Skin of body (tissue), 2 donors: ENCODE data around the gene SGMS1. TPM values are rescaled to one million over a fixed set of nuclear protein-coding genes. Genes with fewer than 3 reads are reported as not detected.
"Not testable (repeated sequence)": the region's sequence is repeated elsewhere in the genome, so short reads cannot be mapped to it uniquely, and the experiment has no call there.

ENCODE experiments used
- DNase-seq: peaks from one replicate; lab custom pipeline; 2025; lab: John Stamatoyannopoulos, UW
- total RNA-seq: library from RNA; depleted of rRNA; stranded (reverse); fragments of >200 nt; gene quantifications from one replicate; pipeline ENCODE4 v1.2.3, GENCODE V29; 2014

SGMS1 gene
- total RNA-seq, 1 donor from 2014 or later, result 102 TPM

DNA sequence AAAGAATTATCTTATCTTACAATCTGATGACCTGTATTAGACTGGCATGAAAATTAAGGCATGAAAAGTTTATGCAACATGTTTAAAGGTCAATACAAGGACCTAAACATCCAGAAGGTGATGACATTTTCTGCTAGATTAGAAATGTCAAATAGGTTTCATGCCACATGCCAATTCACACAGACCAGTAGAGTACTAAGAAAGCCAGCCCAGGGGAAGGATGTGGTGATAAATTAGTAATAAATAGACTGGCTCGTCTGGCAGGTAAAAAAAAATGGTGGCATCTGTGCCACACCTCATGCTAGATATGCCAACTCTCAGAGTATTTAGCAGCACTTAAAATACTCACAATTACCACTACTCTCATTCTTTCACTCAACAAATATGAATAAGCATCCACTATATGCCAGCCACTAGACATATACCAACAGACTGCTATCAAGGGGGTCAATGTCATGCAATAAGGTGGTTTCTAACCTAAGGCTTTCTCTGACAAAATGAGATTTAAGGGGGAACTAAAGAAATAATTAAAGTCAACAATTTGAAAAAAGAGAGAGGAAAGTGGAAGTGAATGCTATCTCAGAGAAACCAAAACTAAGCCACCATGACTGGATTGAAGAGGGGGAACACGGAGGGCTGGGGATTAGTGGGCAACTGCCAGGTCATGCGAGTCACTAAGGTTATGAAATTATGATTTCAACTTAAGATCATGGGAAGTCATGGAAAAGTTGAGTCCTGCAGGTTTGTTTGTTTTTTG is 83.5 kb downstream of the SGMS1 start:
- DNase-seq, result no peak

DNA sequence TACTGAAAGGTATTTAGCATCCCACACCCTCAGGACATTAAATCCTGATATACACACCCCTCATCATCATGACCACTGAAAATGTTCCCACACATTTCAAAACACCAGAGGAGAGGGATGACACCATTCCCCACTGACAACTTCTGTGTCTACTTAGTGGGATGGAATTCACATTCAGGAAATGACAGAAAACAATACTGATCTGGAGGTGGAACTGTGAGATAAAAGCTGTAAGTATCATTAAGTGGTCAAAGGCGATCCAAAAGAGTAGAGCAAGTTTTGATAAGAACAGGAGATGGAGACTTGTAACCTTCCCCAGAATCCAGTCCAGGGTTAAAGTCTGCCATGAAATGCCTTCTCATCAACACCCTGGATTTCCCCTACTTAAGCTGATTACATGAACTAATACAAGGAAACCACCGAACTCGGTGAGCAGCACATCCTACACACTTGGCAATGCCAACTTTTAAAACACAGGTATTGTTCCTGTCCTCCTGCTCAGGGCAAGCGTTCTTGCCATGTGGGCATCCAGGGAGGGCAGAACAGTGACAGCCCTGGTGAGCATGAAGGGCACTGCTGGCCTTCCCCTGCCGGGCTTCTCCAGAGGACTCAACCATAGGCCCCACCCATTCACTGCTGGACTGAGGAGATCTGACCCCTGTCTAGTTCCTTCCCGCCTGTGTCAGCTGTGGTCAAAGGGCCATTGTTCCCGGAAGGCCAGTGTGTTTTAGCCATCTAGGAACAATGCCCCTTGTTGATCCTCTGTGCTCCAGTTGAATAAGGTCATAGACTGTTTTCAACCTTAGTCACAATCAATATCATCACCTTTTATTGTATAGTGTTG is 85.0 kb downstream of the SGMS1 start:
- DNase-seq, result no peak

- no peak for DNase-seq
Measured at GRCh38 chr10:50536617-50537240, 87.0 kb downstream of the SGMS1 start.

DNA sequence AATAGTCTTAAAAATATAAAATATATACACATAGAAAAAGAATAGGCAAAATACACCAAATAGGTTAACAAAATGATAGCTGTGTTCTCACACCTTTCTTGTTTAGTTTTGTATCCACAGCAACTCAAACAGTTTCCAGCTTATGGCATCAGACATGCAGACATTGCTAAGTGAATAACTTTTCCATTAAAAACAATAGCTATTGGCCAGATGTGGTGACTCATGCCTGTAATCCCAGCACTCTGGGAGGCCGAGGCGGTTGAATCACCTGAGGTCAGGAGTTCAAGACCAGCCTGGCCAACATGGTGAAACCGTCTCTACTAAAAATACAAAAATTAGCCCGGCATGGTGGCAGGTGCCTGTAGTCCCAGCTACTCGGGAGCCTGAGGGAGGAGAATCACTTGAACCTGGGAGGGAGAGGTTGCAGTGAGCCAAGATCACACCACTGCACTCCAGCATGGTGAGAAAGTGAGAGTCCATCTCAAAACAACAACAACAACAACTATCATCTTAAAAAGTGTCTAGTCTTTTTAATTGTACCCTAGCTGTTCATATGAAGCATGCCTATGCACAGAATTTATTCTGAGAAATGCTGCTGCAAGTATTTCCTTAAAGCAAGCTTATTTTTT is 88.9 kb downstream of the SGMS1 start:
- DNase-seq, result not testable (repeated sequence)

GRCh38 chr10:50533296-50533695 is 90.5 kb downstream of the SGMS1 start:
- DNase-seq, result no peak

DNA sequence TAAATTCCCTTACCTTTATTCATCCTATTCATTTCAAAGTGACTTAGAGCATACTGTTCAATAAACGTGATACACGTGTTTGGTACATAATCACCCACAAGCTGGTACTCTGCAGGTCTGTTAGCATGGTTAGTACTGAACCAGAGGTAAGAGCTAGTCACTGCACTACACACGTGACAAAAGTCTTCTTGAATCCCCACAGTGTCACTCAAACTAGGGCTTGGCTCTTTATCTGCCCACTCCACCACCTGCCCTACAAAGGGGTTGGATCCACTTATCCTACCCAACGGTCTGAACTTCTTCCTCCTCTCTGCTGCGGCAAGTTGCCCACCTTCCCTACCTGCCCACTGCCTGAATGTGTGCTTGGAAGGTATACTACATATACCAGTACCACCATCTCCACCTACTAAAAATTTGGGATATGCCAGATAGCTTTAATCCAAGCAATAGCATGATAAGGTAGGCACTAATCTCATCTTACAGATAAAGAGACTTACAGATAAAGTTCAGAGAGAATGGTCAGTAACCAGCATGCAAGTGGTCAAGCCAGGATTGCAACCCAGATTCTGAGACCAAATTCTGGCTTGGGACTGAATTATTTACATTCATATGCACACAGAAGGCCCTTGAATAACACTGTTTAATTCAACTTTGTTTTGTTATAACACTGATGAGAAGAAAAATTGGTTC is 92.2 kb downstream of the SGMS1 start:
- no peak for DNase-seq

DNA sequence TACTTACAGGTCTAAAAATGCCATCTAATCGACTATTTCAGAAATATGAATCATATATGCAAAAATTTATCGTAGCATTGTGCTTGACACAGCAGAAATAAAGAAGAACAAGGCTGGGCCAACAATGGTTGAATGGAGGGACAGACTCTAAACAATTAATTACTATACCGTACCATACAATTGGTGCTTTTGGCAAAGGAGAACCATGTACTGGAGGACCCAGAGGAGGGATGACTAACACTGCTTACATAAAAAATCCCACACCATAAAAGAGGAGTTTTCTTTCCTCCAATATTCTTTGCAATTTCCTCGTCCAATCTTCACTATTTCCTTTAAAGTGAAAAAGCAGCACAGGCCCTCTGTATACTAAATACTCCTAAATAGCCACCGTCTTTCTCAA is 94.1 kb downstream of the SGMS1 start:
- no peak for DNase-seq

DNA sequence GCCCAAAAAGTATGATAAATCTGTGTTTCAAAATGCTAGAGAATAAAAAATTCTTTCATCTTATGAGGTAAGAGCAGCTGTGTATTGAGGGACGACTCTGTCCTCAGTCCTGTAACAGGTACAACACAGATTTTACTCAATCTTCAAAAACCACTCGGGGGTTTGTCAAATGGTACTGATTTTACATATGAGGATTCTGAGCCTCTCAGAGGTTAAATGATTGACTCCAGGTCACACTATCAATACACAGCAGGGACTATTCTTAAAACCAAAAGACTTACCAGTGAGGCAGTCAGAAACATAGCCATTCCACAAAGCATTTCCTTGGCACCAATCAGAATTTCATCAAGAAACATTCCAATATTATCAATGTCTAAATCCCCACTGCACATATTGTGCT is 95.5 kb downstream of the SGMS1 start:
- DNase-seq, result no peak

GRCh38 chr10:50527442-50528043 is 96.2 kb downstream of the SGMS1 start:
- no peak for DNase-seq

DNA sequence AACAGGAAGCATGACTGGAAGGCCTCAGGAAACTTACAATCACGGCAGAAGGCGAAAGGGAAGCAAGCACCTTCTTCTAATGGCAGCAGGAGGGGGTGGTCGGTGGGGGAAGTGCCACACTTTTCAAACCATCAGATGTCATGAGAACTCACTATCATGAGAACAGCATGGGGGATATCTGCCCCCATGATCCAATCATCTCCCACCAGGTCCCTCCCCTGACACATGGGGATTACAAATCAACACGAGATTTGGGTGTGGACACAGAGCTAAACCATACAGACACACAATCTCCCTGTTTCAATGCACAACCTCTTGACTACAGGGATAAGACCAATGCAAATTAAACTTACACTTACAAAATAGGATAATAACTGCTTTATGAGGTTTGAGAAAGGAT is 97.6 kb downstream of the SGMS1 start:
- no peak for DNase-seq

- DNase-seq, result no peak
Measured at GRCh38 chr10:50523357-50523756, 100.4 kb downstream of the SGMS1 start.

DNA sequence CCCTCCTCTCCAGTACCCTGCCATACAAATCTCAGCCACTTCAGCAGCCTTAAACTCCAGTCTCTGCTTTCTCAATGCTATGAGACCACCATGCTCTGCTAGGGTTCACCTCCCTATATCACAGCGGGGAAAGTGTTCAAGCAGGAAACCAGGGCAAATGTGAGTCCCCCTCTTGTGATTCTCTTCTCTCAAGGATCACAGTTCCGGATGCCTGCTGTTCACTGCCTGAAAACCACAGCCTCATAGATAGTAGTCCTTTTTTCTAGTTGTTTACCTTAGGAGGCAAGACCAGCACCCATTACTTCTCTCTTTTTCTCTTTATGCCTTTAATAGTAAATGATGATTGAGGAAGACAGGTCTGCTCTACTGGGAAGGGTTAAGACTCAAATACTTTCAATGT is 100.8 kb downstream of the SGMS1 start:
- no peak for DNase-seq

DNA sequence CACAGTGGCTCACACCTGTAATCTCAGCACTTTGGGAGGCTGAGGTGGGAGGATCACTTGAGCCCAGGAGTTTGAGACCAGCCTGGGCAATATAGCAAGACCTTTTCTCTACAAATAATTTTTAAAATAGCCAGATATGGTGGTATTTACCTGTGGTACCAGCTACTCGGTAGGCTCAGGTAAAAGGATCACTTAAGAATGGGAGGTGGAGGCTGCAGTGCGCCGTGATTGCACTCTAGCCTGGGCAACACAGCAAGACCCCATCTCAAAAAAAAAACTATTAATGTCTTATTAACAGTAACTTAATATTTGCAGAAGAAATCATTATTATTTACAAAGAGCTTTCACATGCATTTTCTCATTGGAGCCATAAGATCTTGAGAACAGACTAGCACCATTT is 103.6 kb downstream of the SGMS1 start:
- DNase-seq, result no peak

DNA sequence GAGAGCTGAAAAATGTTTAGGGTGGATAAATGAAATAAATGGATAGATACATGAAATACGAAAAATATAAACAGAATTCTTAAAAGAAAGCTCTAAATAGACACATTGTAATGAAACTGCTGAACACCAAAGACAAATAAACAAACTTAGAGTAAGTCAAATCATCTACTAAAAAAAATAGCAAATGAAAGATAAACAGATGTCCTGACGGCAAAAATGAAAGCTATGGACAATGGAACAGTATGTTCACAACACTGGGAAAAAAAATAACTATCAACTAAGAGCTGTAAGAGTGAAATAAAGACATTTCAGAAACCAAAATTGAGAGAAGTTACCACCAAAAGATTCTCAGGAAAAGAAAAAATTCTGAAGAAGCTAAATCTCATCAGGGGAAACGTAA is 106.1 kb downstream of the SGMS1 start:
- no peak for DNase-seq

DNA sequence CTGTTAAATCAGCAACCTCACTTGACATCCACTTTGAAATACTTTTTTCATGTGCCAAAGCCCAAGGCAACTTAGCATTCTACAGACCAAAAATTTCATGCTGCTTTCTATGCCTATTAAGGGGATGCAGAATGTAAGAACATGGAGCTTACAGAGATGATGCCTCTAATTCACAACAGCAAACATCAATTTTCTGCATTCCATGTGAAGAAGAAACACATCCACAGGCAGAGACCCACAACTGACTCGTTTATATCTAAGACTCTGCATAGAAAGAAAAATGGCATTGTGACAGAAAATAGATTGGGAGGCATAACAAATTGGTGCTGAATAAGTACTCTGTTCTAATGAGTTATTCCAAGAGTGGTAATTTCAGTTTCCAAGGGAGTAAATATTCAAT is 107.6 kb downstream of the SGMS1 start:
- DNase-seq, result peak; percentile 30

DNA sequence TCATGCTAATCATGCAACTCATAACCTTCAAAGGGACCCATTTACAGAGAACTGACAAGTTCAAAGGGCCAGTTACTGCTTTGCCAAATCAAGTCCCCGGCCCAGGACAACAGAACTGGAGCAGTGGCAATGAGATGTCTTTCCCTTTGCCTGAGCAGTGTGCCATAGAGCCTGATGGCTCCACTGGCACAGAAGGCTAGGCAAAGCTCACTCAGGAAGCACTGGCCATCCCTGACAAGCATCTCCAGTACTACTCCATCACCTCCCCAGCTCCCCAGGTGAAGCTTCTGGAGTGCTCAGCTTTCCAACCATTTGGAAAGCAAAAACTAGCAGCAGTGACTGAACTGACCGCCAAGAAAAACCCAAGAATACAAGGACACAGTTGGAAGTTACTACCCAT is 108.3 kb downstream of the SGMS1 start:
- DNase-seq, result no peak

DNA sequence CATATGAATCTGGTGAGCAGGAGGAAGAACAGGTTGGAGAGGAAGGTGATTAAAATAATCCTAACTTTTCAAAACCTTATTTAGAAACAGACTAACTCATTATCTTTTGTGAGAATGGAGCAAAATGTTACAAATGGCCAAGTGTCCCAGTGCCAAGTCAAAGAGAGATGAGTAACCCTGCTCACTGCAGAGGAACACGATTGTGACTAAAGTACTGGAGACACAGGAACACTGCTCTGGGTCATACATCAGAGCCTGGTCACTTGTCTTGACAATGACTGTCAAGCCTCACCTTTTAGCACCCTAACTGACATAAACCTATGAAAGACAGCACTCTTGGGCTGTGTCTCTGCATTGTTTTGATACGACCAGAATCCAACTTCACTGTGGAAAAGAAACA is 108.8 kb downstream of the SGMS1 start:
- no peak for DNase-seq

GRCh38 chr10:50513956-50514355 is 109.8 kb downstream of the SGMS1 start:
- no peak for DNase-seq

DNA sequence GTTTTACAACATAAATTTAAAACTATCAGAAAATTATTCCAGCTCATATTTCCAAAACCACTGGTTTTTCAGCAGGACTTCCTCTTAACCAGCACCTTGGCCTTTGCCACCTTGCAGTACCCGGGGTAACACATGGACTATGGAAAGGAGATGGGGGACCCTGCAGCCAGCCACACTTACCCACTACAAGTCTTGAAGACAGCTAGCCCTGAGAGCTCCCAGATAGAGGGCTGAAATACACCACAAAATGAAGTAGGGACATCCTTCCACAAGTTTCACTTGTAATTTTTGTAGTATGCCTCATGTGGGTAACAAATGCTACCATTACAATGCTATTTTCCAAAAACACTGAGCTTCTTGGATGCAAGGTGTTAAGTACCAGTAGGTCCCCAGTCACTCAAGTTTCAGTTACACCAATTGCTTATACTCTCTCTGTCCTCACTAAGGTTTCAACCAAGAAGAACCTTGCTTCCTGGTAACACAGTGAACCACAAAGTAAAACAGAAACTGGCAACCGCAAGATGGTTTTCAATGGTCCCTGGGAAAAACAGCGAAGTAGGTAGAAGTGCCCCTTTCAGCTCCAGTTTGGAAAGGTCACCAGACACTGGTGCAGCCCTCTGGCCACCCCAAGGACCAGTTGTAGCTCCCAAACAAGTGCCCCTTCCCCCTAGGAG is 110.9 kb downstream of the SGMS1 start:
- DNase-seq, result no peak

DNA sequence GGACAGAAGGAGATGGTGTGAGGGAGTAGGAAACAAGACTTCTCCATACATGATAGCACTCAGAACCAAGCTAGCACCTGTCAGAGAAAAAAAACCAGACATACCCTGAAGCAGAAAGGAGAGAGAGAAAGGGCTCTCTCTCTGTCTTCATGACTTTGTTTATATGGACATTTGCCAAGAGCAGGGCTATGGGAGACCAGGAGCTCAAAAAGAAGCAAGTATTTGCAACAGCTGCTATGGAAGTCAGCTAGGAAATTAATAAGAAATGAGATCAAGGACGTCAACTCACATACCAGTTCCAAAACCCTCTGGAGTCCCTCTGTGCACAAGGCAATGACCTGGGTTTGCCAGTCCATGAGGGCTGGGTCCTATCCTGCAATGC is 111.6 kb downstream of the SGMS1 start:
- DNase-seq, result no peak
